Epithelial cell of proximal tubule (primary cell): Measurements from ENCODE around the gene RASA3. TPM values are rescaled to one million over a fixed set of nuclear protein-coding genes. Genes with fewer than 3 reads are reported as not detected.

Experiments
- DNase-seq: peaks from one replicate; pipeline ENCODE4 v3.0.0-alpha.2; 2011; ENCODE audit warnings: low read depth
- H3K4me3 ChIP-seq: 2 replicates; pipeline ENCODE4 v1.5.1; 2011; ENCODE audit warnings: low read depth, mild to moderate bottlenecking, low read length
- total RNA-seq: library from RNA; depleted of rRNA; stranded (reverse); fragments of >200 nt; gene quantifications from 2 replicates; pipeline ENCODE4 v1.2.3, GENCODE V29; 2015
- TF ChIP-seq, protein P1 (sequence below): conservative IDR thresholded peaks from 2 replicates; pipeline ENCODE4 v1.5.1; 2012; ENCODE audit warnings: low read depth, mild to moderate bottlenecking, low read length

Gene RASA3
- total RNA-seq, 1 donor from 2014 or later = 25.7 TPM

DNA sequence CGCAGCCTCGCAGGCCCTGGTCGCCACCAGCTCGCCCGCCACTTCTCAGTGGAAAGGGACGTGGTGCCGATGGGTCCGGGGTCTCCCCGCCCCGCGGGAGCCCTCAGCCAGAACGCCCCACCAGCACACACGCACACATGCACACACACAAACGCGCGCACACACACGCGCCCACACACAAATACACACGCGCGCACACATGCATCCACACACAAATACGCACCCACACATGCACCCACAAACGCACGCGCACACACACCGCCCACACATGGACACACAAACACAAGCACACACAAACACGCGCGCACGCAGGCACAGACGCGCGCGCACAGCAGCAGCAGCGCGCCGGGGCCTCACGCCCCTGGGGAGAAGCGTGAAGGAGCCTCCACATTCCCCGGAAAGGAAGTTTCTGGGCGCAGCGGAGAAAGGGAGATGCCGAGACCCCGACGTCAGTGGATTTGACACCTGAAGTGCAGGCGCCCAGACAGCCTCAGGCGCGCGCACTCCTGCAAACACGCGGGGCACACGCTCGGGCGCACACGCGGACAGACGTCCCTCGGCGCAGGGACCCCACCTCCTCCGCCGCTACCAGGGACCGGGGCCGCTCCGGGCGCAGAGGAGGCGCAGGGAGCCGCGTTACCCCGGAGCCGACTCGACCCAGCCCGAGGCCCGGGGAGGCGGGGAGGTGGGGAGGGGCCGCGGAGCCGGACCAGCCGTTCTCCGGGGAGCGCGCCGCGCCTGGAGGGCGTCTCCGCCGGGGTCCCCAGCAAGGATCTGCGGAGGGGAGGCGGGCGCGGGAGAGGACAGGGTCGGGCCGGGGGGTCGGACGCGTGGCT, 622 bp downstream of the RASA3 start:
- no peak for DNase-seq
- H3K4me3 ChIP-seq = peak overlapping the region; percentile 89
- TF ChIP-seq, protein P1, sequence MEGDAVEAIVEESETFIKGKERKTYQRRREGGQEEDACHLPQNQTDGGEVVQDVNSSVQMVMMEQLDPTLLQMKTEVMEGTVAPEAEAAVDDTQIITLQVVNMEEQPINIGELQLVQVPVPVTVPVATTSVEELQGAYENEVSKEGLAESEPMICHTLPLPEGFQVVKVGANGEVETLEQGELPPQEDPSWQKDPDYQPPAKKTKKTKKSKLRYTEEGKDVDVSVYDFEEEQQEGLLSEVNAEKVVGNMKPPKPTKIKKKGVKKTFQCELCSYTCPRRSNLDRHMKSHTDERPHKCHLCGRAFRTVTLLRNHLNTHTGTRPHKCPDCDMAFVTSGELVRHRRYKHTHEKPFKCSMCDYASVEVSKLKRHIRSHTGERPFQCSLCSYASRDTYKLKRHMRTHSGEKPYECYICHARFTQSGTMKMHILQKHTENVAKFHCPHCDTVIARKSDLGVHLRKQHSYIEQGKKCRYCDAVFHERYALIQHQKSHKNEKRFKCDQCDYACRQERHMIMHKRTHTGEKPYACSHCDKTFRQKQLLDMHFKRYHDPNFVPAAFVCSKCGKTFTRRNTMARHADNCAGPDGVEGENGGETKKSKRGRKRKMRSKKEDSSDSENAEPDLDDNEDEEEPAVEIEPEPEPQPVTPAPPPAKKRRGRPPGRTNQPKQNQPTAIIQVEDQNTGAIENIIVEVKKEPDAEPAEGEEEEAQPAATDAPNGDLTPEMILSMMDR = no peak

DNA sequence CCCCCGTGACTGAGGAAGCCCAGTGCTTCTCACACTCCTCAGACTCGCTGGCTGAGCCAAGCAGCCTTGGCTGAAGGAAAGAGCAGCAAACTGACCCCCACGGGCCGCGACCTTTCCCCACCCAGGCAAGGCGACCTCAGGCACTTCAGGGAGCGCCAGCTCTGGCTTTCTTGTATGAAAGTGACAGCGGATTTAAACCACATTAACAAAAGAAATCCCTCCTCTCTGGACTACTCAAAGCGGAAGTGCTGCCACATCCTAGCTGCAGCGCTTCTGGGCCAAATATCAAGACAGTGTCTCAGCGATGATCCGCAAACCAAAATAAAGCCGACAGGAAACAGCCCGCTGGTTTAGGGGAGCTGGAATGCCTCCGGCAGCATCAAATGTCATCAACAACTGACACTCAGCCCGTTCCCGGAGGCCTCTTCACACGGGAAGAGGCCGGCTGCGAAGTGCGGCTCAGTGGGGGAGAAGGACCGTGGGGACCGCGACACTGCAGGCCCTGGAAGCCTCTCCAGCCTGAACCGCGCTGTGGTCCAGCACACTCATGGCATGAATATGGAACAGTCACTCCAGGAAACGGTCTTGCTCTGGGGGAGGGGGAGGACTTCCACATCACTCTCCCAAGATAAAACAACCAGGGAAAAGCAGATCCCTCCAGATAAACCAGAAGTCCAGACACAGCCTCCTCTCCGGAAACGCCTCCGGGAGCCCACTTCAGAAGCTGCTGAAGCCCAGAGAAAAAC, 1.4 kb downstream of the RASA3 start:
- TF ChIP-seq, protein P1 = no peak
- H3K4me3 ChIP-seq = peak overlapping the region; percentile 89
- no peak for DNase-seq

DNA sequence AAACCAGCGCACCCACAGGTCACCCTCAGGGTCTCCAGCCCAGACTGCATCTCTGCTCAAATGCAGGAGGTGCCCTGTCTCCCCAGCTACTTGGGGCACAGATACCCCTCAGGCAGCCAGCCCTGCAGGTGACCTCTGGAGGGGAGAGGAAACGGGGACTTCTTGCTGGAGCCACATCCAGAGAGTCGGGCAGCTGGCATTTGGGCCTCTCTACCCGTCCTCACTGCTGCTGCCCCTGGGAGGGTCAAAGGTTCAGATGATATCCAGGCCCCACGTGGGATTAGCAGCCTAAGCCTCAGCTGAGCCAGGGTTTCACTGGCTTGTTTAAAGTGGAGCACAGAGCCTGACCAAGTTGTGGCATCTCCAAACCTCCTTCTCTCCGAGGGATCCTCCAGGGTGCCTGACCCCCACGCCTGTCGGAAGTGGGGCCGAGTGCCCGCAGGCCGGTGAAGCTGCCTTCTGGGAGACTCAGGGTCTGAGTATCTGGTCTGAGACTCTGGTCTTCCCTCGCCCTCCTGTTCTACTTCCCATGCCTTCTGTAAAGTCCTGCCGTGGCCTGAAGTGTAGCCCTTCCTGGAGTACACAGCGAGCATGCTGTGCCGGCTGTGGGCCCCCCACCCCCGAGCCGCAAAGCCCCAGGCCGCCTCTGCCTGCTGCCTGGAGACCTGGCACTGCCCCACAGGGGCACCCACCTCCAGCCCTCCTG, 2.1 kb downstream of the RASA3 start:
- peak overlapping the region; percentile 89 for H3K4me3 ChIP-seq
- TF ChIP-seq, protein P1 = no peak
- no peak for DNase-seq

DNA sequence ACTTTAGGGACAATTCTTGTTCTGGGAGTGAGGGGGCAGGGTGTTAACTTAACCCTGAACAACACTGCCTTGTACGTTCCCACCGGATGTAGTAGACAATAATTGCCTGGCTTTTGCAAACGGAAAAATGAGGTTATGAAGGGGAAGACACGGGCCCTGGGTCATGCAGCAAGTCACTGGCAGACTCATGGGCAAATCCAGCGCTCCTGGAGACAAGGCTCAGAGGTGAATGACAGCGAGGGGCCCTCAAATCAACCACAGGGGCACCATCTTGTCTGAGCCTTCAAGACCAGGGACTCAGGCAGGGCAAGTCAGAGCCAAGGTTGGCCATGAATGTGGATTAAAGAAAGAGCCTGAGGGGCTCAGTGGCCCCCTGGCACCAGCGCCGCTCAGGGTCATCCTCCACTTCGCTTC, 2.8 kb downstream of the RASA3 start:
- TF ChIP-seq, protein P1 = no peak
- no peak for DNase-seq
- no peak overlapping the region for H3K4me3 ChIP-seq

DNA sequence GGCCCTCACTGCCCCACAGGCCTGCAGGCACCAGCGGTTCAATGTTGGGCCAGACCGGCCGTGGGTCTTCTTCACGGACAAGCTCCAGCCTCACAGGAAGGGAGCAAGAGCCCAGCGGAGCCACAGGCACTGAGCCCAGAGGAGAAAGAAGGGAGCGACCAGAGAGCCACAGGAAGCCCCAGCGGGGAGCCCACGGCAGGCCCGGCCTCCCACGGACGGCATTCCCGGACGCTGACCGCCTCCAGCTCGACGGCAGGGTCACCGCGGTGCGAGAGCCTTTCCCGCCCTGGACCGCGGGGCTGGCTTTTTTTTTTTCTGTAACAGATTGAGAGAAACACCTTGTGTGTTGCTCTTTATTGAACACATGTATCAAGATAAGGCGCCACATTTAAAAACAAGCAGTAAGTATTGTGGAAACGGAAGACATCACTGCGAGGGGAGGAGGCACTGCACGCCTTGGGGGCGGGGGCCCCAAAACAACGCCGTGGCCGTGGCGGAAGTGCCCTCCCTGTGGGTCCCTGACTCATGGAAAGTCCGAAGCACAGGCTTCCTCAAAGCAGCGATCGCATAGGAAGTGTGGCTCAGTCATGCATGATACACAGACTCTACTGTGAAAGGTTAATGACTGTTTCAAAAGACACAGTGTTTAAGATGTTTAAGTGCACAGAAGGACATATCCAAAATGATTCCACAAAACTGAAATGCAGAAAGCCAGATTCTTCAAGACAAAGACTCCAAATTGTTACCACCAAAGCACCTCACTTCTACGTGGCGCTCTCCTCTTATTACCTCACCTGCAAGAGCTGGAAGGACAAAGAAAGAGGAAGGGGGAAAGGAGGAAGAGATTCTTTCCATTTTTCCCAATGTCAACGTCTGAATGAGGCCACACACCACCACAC, 3.5 kb downstream of the RASA3 start:
- DNase-seq = peak; percentile 57
- TF ChIP-seq, protein P1 = no peak

DNA sequence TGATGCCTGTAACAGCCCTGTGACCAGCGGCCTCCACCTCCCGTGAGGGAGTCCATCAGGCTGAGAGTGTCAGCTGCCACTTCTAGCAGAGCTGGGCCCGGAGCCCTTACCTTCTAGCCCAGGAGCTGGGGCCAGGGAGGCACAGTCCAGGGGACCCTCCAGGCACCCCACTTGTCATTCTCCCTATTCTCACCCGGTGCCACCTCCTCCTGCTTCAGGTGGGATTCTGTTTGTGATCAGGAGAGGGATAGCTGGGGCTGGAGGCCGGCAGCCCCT, 4.1 kb downstream of the RASA3 start:
- DNase-seq = no peak
- peak overlapping the region; percentile 42 for H3K4me3 ChIP-seq
- TF ChIP-seq, protein P1 = no peak

More for the DNA sequence above, 3.5 kb downstream of the RASA3 start:
- H3K4me3 ChIP-seq = peak overlapping the region; percentile 42
